Activated naive CD4-positive, alpha-beta T cell treated with anti-CD3 and anti-CD28 coated beads for 36 hours (primary cell): Measurements from ENCODE around the gene RBX1. TPM values are rescaled to one million over a fixed set of nuclear protein-coding genes. Genes with fewer than 3 reads are reported as not detected.
A peak's percentile ranks its signal among the peaks of the same experiment; 100 is the strongest.
"Not testable (repeated sequence)": the region's sequence is repeated elsewhere in the genome, so short reads cannot be mapped to it uniquely, and the experiment has no call there.

Experiments
- CTCF ChIA-PET: fragments of 350-600 bp; sonication (Branson Sonifier 250); formaldehyde crosslinking; loops from one replicate; lab custom pipeline; 2021; ENCODE audit warnings: antibody characterized with exemption; lab: Charles Lee
- DNase-seq: peaks from one replicate; pipeline ENCODE4 v3.0.0-alpha.2; 2020
- H3K27ac Mint-ChIP-seq: one replicate; pipeline ENCODE4 v1.8.0; 2021; ENCODE audit warnings: mild to moderate bottlenecking, mixed read lengths
- H3K27me3 Mint-ChIP-seq: one replicate; pipeline ENCODE4 v1.8.0; 2021; ENCODE audit warnings: low read depth, mixed read lengths
- H3K36me3 Mint-ChIP-seq: one replicate; pipeline ENCODE4 v1.8.0; 2021; ENCODE audit warnings: low read depth, mixed read lengths
- H3K4me1 Mint-ChIP-seq: one replicate; pipeline ENCODE4 v1.8.0; 2021; ENCODE audit warnings: low read depth, mixed read lengths
- H3K4me3 Mint-ChIP-seq: one replicate; pipeline ENCODE4 v1.8.0; 2021; ENCODE audit warnings: mild to moderate bottlenecking, moderate library complexity, mixed read lengths
- H3K9me3 Mint-ChIP-seq: one replicate; pipeline ENCODE4 v1.8.0; 2021; ENCODE audit warnings: mixed read lengths
- intact Hi-C: fragments of 100-400 bp; cut with micrococcal nuclease; formaldehyde crosslinking; loops from one replicate; pipeline ENCODE4 v1.15.1; 2023
- total RNA-seq, 2 experiments: library from RNA; stranded (reverse); gene quantifications; one replicate each; pipeline ENCODE4 v1.2.3, GENCODE V29; 2021

Gene RBX1
- total RNA-seq, 2 experiments from 2014 or later, result 90.1 to 93.3 TPM

DNA sequence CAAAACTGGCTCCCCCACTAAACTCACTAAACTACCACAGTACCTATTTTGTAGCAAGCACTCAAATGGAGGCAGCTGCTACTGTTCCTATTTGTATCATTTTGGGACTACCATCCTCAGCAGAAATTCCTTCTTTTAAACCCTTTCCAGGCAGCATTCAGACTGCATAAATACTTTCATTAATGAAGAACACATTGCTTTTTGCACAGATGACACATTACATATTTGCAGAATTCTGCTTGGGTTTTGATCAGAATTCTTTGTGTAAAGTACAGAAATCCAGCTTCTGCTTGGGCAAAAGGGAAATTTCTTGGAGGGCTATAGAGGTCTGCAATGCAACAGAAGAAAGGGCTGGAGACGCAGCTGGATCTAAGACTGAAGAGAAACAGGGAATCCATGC, 24.2 kb downstream of the RBX1 start:
- H3K4me3 Mint-ChIP-seq, result no peak overlapping the region
- H3K27ac Mint-ChIP-seq, result no peak overlapping the region
- H3K36me3 Mint-ChIP-seq, result peaks cover 8% of the 10 kb centered on the region
- intact Hi-C loops, result no loop called here
- DNase-seq, result no peak
- no peaks in the 10 kb centered on the region for H3K27me3 Mint-ChIP-seq
- H3K4me1 Mint-ChIP-seq, result peaks cover 2% of the 10 kb centered on the region
- CTCF ChIA-PET, result no interaction called here
- H3K9me3 Mint-ChIP-seq, result no peaks in the 10 kb centered on the region

DNA sequence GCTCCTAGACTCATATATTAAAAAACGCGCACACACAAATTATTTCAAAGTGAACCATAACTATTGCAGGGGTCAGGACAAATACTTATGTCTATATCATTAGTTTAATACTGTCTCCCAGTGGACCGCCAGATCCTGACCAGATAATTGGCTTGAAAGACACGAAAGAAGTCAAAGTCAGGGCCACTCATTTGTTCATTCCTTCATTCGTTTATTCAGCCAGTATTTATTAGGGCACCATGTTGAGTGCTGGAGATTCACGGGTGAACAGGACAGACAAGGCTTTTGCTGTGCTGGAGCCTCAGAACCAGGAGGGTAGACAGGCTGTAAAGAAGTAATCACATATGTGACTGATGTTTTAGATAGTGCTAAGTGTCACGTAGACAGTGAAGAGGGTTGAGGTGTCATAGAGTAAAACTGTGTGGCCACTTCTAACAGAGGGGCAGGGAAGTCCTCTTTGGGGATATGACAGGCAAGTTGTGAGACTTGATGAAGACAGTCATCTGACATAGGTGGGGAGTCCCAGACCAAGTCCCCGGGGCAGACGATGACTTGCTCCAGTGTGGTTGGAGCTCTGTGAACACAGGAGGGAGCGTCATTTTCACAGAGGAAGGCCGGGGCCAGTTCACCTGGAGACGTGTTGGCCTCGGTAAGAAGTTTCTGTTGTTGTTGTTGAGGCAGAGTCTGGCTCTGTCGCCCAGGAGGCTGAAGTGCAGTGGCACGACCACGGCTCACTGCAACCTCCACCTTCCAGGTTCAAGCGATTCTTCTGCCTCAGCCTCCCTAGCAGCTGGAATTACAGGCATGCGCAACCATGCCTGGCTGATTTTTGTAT, 25.9 kb downstream of the RBX1 start:
- no peaks in the 10 kb centered on the region for H3K4me1 Mint-ChIP-seq
- H3K9me3 Mint-ChIP-seq, result no peaks in the 10 kb centered on the region
- CTCF ChIA-PET, result interaction anchor here (0.6 kb wide), 2 partner anchors 67 to 73 kb away, joined by 3 read pairs; no protein-coding TSS in a partner anchor
- peaks cover 3% of the 10 kb centered on the region for H3K36me3 Mint-ChIP-seq
- intact Hi-C loops, result no loop called here
- H3K27me3 Mint-ChIP-seq, result no peaks in the 10 kb centered on the region
- H3K27ac Mint-ChIP-seq, result peak overlapping the region; percentile 9
- DNase-seq, result no peak
- H3K4me3 Mint-ChIP-seq, result no peak overlapping the region

DNA sequence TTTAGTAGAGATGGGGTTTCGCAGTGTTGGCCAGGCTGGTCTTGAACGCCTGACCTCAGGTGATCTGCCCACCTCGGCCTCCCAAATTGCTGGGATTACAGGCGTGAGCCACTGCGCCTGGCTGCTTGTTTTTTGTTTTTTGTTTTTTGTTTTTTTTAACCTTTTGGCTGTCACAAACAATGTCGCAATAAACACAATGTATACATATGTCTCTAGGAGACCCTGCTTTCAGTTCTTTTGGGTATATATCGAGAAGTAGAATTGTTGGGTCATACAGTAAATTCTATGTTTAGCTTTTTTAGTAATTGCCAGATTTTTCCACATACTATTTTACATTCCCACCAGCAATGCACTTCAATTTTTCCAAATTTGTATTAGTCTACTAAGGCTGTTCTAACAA, 28.0 kb downstream of the RBX1 start:
- no peaks in the 10 kb centered on the region for H3K27me3 Mint-ChIP-seq
- H3K36me3 Mint-ChIP-seq, result no peaks in the 10 kb centered on the region
- intact Hi-C loops, result no loop called here
- no peak overlapping the region for H3K4me3 Mint-ChIP-seq
- H3K27ac Mint-ChIP-seq, result no peak overlapping the region
- CTCF ChIA-PET, result interaction anchor here (0.6 kb wide), 1 partner anchor 12 kb away, joined by 4 read pairs; no protein-coding TSS in a partner anchor
- H3K4me1 Mint-ChIP-seq, result no peaks in the 10 kb centered on the region
- DNase-seq, result no peak
- H3K9me3 Mint-ChIP-seq, result no peaks in the 10 kb centered on the region

DNA sequence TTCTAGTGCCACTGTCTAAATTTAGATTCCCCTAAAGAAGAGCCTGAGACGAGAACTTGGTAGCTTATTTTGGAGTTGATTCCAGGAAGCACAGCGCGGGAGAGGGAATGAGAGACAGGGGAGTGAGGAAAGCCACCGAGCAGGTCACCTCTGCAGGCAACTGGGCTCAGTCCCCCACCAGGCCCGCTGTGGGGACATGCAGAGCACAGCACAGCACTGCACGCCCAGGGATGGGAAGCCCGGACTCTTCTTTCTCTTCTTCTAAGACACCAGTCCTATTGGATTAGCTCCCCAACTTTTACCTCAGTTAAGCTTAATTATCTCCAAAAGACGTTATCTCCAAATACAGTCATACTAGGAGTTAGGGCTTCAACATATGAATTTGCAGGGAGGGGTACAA, 28.7 kb downstream of the RBX1 start:
- intact Hi-C loops, result no loop called here
- Mint-ChIP-seq H3K4me3 (no peak overlapping the region), H3K27me3 (no peaks in the 10 kb centered on the region), H3K36me3 (no peaks in the 10 kb centered on the region), H3K27ac (no peak overlapping the region), H3K9me3 (no peaks in the 10 kb centered on the region), H3K4me1 (no peaks in the 10 kb centered on the region)
- CTCF ChIA-PET, result no interaction called here
- DNase-seq, result no peak

DNA sequence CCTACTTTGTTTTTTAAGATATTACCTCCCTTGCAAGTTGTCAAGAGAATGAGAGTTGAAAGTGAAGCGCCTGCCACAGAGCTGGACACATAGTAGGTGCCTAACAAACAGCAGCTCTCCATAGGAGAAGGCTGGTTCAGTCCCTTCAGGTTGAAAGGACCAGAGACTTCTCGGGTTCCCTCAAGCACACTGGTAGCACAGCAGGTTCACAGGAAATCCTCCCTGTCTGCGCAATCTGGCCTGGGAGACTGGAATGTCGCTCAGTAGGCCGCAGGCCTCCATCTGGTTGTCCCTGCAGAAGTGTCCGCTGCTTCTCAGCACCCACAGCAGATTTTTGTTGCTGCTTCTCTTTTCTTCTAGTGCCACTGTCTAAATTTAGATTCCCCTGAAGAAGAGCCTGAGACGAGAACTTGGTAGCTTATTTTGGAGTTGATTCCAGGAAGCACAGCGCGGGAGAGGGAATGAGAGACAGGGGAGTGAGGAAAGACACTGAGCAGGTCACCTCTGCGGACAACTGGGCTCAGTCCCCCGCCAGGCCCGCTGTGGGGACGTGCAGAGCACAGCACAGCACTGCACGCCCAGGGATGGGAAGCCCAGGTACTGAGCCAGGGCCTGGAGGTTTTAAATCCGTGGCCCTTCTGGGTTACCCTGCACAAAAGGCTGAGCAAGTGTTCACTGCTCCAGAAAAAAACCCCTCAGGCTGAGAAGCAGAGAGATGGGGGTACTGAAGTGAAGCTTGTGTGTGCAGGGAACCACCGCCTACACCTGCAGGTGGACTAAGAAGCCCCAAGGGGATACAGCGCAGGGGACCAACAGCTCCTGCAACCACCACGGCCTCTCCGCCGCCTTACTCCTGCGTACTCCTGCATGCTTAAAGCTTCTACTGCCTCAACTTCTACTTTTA, 31.6 kb downstream of the RBX1 start:
- CTCF ChIA-PET, result no interaction called here
- intact Hi-C loops, result no loop called here
- no peak for DNase-seq
- Mint-ChIP-seq H3K27ac (no peak overlapping the region), H3K36me3 (no peaks in the 10 kb centered on the region), H3K9me3 (no peaks in the 10 kb centered on the region), H3K27me3 (no peaks in the 10 kb centered on the region), H3K4me1 (no peaks in the 10 kb centered on the region), H3K4me3 (no peak overlapping the region)

DNA sequence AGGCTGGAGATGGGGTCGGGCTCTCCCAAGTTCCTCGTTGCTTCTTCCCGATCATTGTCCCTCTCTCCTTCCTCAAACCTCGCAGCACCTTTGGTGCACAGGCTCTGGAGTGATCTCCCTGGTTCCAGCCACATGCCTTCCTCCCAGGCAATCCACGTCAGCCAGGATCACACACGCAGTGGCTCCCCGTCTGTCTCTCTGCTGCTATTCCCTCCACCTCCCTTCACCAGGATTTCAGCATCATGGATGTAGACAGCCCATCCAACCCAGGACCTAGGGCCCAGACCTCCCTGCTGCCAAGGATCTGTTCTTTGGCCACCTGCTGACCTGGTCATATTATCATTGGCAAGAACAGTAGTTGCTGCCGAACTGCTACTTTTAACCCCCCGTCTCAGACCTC, 40.1 kb downstream of the RBX1 start:
- CTCF ChIA-PET, result no interaction called here
- no peaks in the 10 kb centered on the region for H3K9me3 Mint-ChIP-seq
- no peaks in the 10 kb centered on the region for H3K4me1 Mint-ChIP-seq
- H3K4me3 Mint-ChIP-seq, result no peak overlapping the region
- H3K27me3 Mint-ChIP-seq, result peaks cover 3% of the 10 kb centered on the region
- no peak overlapping the region for H3K27ac Mint-ChIP-seq
- intact Hi-C loops, result no loop called here
- no peak for DNase-seq
- H3K36me3 Mint-ChIP-seq, result no peaks in the 10 kb centered on the region

DNA sequence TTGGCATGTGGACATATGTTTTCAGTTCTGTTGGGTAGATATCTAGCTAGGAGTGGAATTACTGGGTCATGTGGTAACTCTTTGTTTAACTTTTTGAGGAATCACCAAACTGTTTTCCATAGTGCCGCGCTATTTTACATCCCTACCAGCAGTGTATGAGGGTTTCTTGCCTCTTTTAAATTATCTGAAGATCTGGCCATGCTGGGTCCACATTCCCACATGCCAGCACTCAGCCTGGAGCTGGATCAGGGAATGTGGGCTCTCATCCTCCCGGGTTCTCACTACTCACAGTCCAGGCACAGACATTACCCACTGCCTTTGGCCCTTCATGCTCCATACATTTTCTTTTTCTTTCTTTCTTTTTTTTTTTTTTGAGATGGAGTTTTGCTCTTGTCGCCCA, 44.6 kb downstream of the RBX1 start:
- no peak overlapping the region for H3K27ac Mint-ChIP-seq

DNA sequence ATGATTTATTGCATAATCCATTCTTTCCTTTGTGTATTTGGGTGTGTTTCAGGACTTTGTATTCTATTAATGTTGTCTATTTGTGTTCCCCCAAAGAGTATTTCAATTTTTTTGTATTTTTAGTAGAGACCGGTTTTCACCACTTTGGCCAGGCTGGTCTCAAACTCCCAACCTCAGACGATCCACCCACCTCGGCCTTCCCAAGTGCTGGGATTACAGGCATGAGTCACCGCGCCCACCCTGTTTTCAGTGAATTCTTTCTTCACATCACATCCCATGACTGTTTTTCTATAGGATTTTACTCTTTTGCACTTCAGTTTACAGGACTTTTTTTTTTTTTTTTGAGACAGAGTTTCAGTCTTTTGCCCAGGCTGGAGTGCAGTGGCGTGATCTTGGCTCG, 46.3 kb downstream of the RBX1 start:
- CTCF ChIA-PET, result interaction anchor here (2.3 kb wide), 1 partner anchor 75 kb away, joined by 10 read pairs; no protein-coding TSS in a partner anchor
- DNase-seq, result no peak
- H3K4me3 Mint-ChIP-seq, result no peak overlapping the region
- H3K4me1 Mint-ChIP-seq, result no peaks in the 10 kb centered on the region
- no peaks in the 10 kb centered on the region for H3K27me3 Mint-ChIP-seq
- intact Hi-C loops, result no loop called here
- no peak overlapping the region for H3K27ac Mint-ChIP-seq
- no peaks in the 10 kb centered on the region for H3K9me3 Mint-ChIP-seq
- no peaks in the 10 kb centered on the region for H3K36me3 Mint-ChIP-seq

More for the DNA sequence above, 44.6 kb downstream of the RBX1 start:
- Mint-ChIP-seq H3K36me3 (no peaks in the 10 kb centered on the region), H3K27me3 (peaks cover 1% of the 10 kb centered on the region), H3K4me1 (no peaks in the 10 kb centered on the region), H3K4me3 (no peak overlapping the region), H3K9me3 (no peaks in the 10 kb centered on the region)
- CTCF ChIA-PET, result interaction anchor here (2.3 kb wide), 1 partner anchor 73 kb away, joined by 10 read pairs; no protein-coding TSS in a partner anchor
- no peak for DNase-seq
- intact Hi-C loops, result no loop called here

DNA sequence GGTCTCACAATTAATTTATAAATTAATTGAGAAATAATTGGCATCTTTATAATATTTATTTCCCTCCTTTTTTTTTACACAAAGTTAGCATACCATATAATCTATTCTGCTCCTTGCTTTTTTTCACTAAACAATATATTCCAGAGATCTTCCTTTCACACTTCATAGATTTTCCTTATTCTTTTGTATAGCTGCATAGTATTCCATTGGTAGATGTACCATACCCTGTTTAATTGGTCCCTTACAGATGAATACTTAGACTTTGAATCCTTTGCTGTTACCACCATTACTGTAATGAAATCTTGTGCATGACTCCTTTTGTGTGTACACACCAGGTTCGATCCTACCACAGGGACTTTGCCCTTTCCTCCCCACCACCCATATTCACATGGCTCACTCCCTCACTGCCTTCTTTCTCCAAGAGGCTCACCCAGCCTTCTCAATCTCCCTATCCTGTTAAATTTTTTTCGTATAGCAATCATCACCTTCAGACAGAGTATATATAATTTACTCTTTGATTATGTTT, 48.9 kb downstream of the RBX1 start:
- intact Hi-C loops, result no loop called here
- Mint-ChIP-seq H3K4me1 (no peaks in the 10 kb centered on the region), H3K27me3 (no peaks in the 10 kb centered on the region), H3K27ac (no peak overlapping the region), H3K4me3 (no peak overlapping the region), H3K36me3 (no peaks in the 10 kb centered on the region), H3K9me3 (no peaks in the 10 kb centered on the region)
- CTCF ChIA-PET, result no interaction called here
- no peak for DNase-seq

DNA sequence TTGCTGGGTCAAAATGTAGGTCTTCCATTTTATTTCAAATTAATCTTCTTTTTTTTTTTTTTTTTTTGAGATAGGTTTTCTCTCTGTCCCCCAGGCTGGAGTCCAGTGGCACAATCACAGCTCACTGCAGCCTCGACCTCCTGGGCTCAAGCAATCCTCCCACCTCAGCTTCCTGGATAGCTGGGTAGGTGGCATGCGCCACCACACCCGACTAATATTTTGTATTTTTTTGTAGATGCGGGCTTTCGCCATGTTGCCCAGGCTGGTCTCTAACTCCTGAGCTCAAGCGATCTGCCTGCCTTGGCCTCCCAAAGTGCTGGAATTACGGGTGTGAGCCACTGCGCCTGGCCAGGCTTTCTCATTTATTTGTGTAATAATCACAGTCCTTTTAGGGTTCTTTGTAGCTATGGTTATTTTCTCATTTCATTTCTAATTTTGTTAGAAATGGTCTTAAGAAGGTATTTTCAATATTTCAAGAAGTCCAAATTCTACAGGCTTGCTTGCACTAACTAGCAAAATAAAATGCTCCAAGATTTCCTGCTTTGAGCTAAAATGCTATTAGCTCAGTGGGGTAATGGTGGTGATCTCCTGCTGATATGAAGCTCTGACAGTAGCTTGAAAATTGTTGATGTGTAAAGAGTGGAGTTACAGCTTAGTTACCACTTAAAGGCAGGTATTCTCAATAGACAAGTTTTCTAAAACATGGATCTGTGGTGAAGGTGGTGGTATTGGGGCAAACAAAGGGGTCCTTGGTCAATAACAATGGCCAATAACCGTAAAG, 50.0 kb downstream of the RBX1 start:
- no peak overlapping the region for H3K4me3 Mint-ChIP-seq
- DNase-seq, result no peak
- H3K36me3 Mint-ChIP-seq, result no peaks in the 10 kb centered on the region
- CTCF ChIA-PET, result interaction anchor here (0.7 to 0.9 kb wide), 2 partner anchors 79 to 183 kb away, joined by 3 read pairs; no protein-coding TSS in a partner anchor
- no peaks in the 10 kb centered on the region for H3K9me3 Mint-ChIP-seq
- intact Hi-C loops, result no loop called here
- H3K27ac Mint-ChIP-seq, result no peak overlapping the region
- H3K27me3 Mint-ChIP-seq, result no peaks in the 10 kb centered on the region
- no peaks in the 10 kb centered on the region for H3K4me1 Mint-ChIP-seq

DNA sequence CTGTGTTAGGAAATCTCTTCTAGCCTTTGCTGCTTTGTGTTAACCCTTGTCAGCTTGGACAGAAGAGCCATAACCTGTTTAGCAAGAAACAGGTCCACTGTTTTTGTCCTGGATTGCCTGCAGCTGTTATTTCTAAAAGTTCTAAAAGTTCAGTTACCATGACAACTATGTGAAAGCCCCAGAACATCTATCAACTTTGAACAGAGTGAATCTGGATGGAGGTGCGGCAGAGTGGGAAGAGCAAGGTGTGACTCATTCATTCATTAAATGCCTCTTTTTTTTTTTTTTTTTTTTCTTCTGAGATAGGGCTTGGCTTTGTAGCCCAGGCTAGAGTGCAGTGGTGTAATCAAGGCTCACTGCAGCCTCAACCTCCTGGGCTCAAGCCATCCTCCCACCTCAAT, 50.5 kb downstream of the RBX1 start:
- H3K4me1 Mint-ChIP-seq, result no peaks in the 10 kb centered on the region
- peak; percentile 10 for DNase-seq
- H3K27ac Mint-ChIP-seq, result no peak overlapping the region
- H3K4me3 Mint-ChIP-seq, result no peak overlapping the region
- H3K36me3 Mint-ChIP-seq, result no peaks in the 10 kb centered on the region
- intact Hi-C loops, result no loop called here
- CTCF ChIA-PET, result interaction anchor here (0.9 kb wide), 1 partner anchor 79 kb away, joined by 3 read pairs; no protein-coding TSS in a partner anchor
- no peaks in the 10 kb centered on the region for H3K9me3 Mint-ChIP-seq
- no peaks in the 10 kb centered on the region for H3K27me3 Mint-ChIP-seq

DNA sequence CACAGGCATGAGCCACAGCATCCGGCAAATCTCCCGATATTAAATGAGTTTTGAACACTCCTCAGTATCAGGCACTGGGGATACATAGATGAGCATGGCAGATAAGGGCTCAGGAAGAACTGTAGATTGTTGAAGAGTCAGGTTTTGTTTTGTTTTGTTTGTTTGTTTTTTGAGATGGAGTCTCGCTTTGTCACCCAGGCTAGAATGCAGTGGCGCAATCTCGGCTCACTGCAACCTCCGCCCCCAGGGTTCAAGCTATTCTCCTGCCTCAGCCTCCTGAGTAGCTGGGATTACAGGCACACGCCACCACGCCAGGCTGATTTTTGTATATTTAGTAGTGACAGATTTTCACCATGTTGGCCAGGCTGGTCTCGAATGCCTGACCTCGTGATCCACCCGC, 51.2 kb downstream of the RBX1 start:
- H3K4me1 Mint-ChIP-seq, H3K36me3 Mint-ChIP-seq, H3K9me3 Mint-ChIP-seq, H3K27me3 Mint-ChIP-seq, DNase-seq, H3K27ac Mint-ChIP-seq, intact Hi-C loops, H3K4me3 Mint-ChIP-seq, CTCF ChIA-PET: not testable (repeated sequence)
